Measurements from ENCODE around the gene LRP3.

Gene LRP3

GRCh38 chr19:33225458-33225926 lies 31.4 kb downstream of the LRP3 start, which contains the start of gene SLC7A10:
TSS of gene SLC7A10 (minus strand) at chr19:33225850. CDS start at chr19:33225703, 147 bp downstream.
- no peak for TF ChIP-seq CTCF (conservative IDR thresholded peaks at IDR 0.05; ENCODE audit: low read depth, low read length)
- Histone ChIP-seq H3K36me3 (ENCODE audit: insufficient read depth) (no peaks in the 10 kb centered on the region), H3K4me1 (ENCODE audit: low read depth, poor library complexity, severe bottlenecking) (no peaks in the 10 kb centered on the region), H3K4me3 (IDR thresholded peaks at IDR 0.05; ENCODE audit: insufficient read depth, low read depth, low read length) (no peak within 1 kb of the TSS), H3K4me2 (no peak within 1 kb of the TSS), H3K9ac (no peak within 1 kb of the TSS), H2AFZ (ENCODE audit: low read depth) (no peak within 1 kb of the TSS), H3K27me3 (ENCODE audit: insufficient read depth, low read depth) (peaks cover 19% of the 10 kb centered on the region), H4K20me1 (ENCODE audit: insufficient read depth) (no peaks in the 10 kb centered on the region), H3K27ac (no peak within 1 kb of the TSS), H3K79me2 (ENCODE audit: insufficient read depth, low read depth) (no peaks in the 10 kb centered on the region)

GRCh38 chr19:33226550-33227241 lies 32.6 kb downstream of the LRP3 start:
- TF ChIP-seq CTCF (conservative IDR thresholded peaks at IDR 0.05; ENCODE audit: low read depth, low read length) = no peak
- Histone ChIP-seq H4K20me1 (ENCODE audit: insufficient read depth) (no peaks in the 10 kb centered on the region), H3K36me3 (ENCODE audit: insufficient read depth) (no peaks in the 10 kb centered on the region), H3K4me3 (IDR thresholded peaks at IDR 0.05; ENCODE audit: insufficient read depth, low read depth, low read length) (no peak overlapping the region), H3K79me2 (ENCODE audit: insufficient read depth, low read depth) (no peaks in the 10 kb centered on the region), H3K27me3 (ENCODE audit: insufficient read depth, low read depth) (peaks cover 7% of the 10 kb centered on the region; the same call in 1 of the 2 replicates), H2AFZ (ENCODE audit: low read depth) (no peak overlapping the region), H3K4me1 (ENCODE audit: low read depth, poor library complexity, severe bottlenecking) (no peaks in the 10 kb centered on the region), H3K4me2 (no peak overlapping the region), H3K27ac (no peak overlapping the region), H3K9ac (no peak overlapping the region)

GRCh38 chr19:33227242-33227650 lies 33.1 kb downstream of the LRP3 start:
- H3K79me2 ChIP-seq (ENCODE audit: insufficient read depth, low read depth) = no peaks in the 10 kb centered on the region
- H3K36me3 ChIP-seq (ENCODE audit: insufficient read depth) = no peaks in the 10 kb centered on the region
- H4K20me1 ChIP-seq (ENCODE audit: insufficient read depth) = no peaks in the 10 kb centered on the region
- H3K4me1 ChIP-seq (ENCODE audit: low read depth, poor library complexity, severe bottlenecking) = no peaks in the 10 kb centered on the region
- no peak for TF ChIP-seq CTCF (conservative IDR thresholded peaks at IDR 0.05; ENCODE audit: low read depth, low read length)
- H3K27ac ChIP-seq = no peak overlapping the region
- no peak overlapping the region for H3K9ac ChIP-seq
- H3K4me2 ChIP-seq = no peak overlapping the region
- no peak overlapping the region for H3K4me3 ChIP-seq (IDR thresholded peaks at IDR 0.05; ENCODE audit: insufficient read depth, low read depth, low read length)
- no peak overlapping the region for H2AFZ ChIP-seq (ENCODE audit: low read depth)
- H3K27me3 ChIP-seq (ENCODE audit: insufficient read depth, low read depth) = peaks cover 2% of the 10 kb centered on the region; the same call in 1 of the 2 replicates

- Histone ChIP-seq H3K4me3 (IDR thresholded peaks at IDR 0.05; ENCODE audit: insufficient read depth, low read depth, low read length) (no peak overlapping the region), H3K36me3 (ENCODE audit: insufficient read depth) (no peaks in the 10 kb centered on the region), H3K27ac (no peak overlapping the region), H3K79me2 (ENCODE audit: insufficient read depth, low read depth) (no peaks in the 10 kb centered on the region), H3K9ac (no peak overlapping the region), H3K4me2 (no peak overlapping the region), H2AFZ (ENCODE audit: low read depth) (no peak overlapping the region), H4K20me1 (ENCODE audit: insufficient read depth) (no peaks in the 10 kb centered on the region), H3K4me1 (ENCODE audit: low read depth, poor library complexity, severe bottlenecking) (no peaks in the 10 kb centered on the region), H3K27me3 (ENCODE audit: insufficient read depth, low read depth) (no peaks in the 10 kb centered on the region; the same call in 1 of the 2 replicates)
- no peak for TF ChIP-seq CTCF (conservative IDR thresholded peaks at IDR 0.05; ENCODE audit: low read depth, low read length)
Observed at GRCh38 chr19:33227870-33228599, 33.9 kb downstream of the LRP3 start.
